ENCODE results near the gene NOPCHAP1.
A peak's percentile ranks its signal among the peaks of the same experiment; 100 is the strongest.

DNA sequence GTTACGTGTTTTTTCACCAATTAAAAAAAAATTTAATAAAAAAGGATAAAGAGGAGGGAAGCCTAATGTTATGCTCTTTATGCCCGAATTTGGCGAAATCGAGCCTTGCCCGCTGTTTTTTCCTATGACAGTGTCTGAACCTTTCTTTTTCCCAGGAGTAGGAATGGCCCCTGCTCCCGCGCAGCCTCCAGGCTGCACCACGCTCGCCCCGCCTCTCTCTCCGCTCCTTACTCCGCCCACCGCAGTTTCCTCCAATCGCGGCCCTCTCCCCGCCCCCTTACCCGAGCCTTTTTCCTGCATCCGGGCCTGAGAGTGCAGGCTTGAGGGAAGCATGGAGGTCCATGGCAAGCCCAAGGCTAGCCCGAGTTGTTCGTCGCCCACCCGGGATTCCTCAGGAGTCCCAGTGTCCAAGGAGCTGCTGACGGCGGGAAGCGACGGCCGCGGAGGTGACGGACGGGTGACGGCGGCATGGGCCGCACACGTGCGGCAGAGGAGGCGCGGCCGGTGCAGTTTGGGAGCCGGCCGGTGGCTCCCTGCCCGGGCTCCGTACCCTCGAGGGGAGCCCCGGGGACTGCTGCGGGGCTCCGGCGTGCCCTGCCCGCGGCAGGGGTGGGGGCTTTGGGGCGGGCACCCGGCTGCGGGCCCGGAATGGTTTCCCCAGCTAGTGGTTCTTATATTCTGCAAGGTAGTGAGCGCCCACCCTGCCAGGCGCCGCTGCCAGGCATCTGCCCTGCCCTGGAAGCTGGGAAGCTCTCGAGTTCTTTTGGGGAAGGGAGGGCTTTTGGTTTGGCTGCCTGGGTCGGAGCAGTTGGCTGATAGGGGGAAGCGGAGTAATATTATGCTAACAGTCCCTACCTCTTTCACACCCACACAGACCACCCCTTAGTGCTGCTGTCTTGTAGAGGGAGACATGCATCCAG is at the start of gene NOPCHAP1:
- TF ChIP-seq FOXP2 (optimal IDR thresholded peaks at IDR 0.05; ENCODE audit: control extremely low read depth, extremely low read length, insufficient read depth) (peak; percentile 47), EZH2 (IDR thresholded peaks at IDR 0.05) (no peak), POLR2AphosphoS5 (IDR thresholded peaks at IDR 0.05; ENCODE audit: borderline replicate concordance, low read depth, low read length) (peak; percentile 97)
